NCI-H510A (cell line): Measurements from ENCODE around the gene RARG.

ENCODE experiments used
- DNase-seq: peaks from one replicate; lab custom pipeline; 2025; lab: John Stamatoyannopoulos, UW

Gene RARG

DNA sequence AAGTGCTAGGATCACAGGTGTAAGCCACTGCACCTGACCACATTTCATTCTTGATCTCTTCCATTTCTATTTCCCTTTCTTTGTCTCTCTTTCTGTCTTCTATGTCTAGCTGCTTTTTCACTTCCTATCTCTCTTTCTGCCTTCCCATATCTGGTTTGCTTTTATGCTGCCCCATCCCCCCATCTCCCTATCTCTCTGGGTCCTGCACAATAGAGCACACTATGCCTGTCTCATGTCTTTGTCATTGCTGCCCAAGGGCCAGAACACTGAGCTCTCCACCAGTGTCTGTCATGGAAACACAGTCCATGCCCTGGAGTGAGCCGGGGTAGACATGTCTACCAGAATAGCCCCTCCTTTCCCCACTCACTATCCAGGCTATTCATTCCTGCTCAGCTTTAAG, 12.3 kb upstream of the RARG start:
- DNase-seq = no peak

- DNase-seq = no peak
These were observed 9.8 kb upstream of the RARG start for GRCh38 chr12:53241623-53242412.

DNA sequence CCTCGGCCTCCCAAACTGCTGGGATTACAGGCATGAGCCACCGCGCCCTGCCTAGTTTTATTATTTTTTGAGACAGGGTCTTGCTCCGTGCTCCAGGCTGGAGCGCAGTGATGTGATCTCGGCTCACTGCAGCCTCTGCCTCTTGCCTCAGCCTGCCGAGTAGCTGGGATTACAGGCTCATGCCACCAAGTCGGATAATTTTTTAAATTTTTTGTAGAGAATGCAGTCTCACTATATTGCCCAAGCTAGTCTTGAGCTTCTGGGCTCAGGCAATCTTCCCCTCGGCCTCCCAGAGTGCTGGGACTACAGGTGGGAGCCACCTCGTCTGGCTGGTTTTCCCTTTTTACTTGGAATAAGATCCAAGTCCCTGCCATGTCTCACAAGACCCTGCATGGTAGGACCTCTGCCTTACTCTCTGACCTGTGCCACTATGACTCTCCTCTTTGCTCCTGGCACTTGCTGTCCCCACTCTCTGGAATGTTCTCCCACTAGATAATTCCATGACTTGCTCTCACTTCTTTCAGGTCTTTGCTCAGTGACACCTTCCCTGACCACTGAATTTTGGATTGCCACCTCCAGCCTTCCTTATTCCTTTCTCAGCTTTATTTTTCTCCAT, 7.7 kb upstream of the RARG start:
- DNase-seq = no peak

- no peak for DNase-seq
These were observed 4.6 kb upstream of the RARG start for GRCh38 chr12:53236443-53237111.

DNA sequence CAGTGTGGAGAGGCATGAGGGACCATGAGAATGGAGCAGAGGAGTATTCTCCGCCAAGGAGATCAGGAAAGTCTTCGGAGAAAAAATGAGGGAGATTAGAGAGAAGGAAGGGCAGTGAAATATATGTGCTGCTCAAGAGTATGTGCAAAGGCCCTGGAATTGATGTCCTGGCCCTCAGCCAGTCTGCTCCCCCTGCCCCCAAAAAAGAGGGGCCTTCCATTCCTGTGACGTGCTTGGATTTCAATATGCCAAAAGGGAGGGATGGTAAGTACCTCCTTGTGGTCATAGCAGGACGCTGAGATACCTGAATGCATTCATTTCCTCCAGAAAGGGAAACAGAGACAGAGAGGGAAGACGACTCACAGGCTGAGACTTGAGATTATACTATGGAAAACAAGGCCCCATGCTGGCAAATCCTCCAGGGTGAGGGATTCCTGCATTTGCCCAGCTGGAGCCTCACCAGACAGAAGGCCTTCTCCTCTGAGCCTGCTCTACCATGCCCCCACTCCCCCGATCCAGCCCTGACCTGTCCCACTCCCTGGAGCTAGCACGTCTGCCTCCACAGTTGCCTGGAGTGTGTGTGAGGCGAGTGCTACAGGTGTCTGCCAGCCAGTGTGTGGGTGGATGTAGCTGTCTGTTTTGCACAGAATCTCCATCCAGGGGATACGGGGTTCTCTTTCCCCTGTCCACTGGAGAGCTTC, 3.9 kb upstream of the RARG start:
- DNase-seq = no peak

DNA sequence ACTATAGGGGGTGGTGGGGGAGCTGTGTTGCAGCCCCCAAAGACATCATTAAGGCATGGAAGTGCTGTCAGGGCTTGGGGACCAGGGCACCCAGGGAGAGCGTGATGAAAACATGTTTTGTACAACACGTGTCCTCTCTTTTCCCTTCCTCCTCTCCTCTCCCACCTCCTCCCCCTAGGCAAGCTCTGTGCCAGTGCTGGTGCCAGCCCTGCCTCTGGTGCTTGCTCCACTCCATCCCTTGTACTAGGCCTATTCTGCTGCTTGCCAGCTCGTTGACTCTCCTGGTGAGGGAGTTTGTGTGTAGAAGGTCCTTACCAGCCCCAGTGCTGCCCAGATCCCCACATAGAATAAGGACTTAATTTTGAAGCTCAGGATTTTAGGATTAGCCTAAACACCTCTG, 3.2 kb upstream of the RARG start:
- no peak for DNase-seq

DNA sequence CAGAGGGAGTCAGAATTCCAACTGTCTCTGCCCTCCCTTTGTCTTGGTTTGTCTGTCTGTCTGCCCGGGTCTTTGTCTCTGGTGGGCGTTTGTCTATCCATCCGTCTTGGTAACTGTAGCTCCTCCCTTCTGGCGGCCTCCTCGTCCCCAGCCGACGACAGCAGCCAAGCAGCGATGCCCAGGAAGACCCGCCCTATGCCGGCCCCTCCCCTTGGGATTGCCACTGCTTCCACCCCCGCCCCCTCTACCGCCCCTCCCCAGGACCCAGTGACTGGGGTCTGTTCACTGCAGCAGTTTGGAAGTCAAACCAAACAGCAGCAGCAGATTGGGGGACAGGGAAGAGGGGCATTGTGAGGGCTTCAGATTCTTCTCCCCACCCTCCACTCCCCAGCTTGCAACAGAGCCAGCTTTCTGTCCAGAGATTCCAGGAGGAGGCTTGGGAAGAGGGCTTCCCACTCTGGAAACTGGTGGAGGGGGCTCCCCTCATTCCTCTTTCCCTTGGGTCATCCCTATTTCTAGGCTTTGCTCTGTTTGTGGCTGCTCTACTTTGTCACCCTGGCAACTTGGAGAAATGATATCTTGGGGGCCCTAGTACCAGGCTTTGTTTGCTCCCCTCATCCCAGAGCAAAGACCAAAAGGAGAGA, 2.4 kb upstream of the RARG start:
- no peak for DNase-seq

GRCh38 chr12:53233671-53234121, 1.7 kb upstream of the RARG start:
- DNase-seq = no peak

- DNase-seq = no peak
These were observed 845 bp upstream of the RARG start for GRCh38 chr12:53232646-53233461.

- no peak for DNase-seq
These were observed 413 bp downstream of the RARG start for GRCh38 chr12:53231671-53231920.

DNA sequence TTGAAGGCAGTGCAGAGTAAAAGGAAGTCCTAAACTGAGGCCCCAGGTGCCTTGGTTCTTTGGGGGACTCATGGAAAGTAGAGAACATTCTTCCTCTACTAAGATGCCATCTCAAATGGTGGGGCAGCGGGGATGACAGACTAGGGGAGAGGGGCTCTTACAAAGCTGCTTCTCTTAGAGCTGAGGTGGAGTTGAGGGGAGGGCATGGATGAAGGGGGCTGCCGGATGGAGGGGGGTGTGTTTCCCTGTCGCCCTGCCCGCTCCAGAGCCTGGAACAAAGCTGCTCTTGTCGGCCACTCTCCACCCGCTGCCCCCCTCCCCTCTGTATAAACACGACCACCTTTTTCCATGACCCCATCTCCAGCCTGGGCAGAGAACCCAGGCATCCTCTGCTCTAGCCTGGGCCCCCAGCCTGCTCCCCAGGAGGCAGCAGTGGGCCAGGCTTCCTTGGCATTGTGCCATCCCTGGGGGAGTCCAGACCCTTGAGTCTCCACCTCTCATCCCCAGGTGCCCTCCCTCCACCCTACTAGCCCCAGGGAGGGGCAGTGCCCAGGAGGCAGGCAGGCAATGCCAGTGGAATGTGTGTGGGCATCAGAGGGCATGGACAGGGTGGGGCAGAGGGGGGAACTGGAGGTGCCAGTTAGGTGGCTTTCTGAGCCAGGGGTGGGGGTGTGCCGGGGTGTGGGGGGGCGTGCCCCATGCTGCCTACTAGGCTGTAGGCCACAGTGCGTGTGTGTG, 1.7 kb downstream of the RARG start:
- DNase-seq = no peak

GRCh38 chr12:53229454-53229853, 2.6 kb downstream of the RARG start:
- no peak for DNase-seq

DNA sequence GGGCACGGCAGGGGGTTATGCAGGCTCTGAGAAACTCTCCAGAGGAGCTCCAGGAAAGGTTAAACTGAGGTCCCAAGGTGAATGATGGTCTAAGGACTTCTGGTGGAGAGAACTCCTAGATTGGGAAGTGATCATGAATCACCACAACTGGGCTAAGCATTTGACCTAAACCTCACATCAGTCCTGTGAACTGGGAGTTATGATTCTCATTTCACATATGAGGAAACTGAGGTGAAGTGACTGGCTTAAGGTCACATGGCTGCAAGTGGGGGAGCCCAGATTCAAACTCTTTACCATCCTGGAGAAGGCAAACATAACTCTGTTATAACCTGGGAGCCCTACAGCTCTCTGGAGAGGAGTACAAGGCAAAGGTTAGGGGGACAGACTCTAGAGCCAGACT, 4.2 kb downstream of the RARG start:
- DNase-seq = no peak

GRCh38 chr12:53227341-53227740, 4.7 kb downstream of the RARG start:
- DNase-seq = no peak

GRCh38 chr12:53226815-53227214, 5.2 kb downstream of the RARG start:
- DNase-seq = no peak

DNA sequence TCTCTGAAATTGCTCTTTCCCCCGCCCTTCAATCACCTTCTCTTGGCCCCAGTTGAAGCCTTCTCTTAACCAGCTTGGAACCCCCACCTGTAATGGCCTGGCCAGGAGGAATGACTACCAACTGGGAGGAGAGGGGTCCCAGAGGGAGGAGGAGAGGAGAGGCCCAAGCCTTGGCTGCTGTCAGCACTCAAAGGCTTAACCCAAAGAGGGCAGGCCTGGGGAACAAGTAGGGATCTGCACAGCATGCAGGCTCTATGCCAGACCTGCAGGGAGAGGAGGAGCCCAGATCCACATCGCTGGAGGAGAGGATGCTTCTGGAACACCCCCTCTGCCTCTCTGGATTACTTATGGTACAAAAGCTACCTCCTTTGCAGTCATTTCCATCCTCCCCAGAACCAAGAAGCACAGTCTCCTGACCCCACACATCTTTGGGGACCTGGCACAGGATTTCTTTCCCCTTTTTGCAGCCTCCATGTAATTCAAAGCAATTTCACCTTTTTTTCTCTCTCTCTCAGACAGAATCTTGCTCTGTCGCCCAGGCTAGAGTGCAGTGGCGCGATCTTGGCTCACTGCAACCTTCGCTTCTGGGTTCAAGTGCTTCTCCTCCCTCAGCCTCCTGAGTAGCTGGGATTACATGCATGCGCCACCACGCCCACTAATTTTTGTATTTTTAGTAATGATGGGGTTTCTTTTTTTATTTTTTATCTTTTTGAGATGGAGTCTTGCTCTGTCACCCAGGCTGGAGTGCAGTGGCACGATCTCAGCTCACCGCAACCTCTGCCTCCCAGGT, 6.2 kb downstream of the RARG start:
- DNase-seq = no peak

DNA sequence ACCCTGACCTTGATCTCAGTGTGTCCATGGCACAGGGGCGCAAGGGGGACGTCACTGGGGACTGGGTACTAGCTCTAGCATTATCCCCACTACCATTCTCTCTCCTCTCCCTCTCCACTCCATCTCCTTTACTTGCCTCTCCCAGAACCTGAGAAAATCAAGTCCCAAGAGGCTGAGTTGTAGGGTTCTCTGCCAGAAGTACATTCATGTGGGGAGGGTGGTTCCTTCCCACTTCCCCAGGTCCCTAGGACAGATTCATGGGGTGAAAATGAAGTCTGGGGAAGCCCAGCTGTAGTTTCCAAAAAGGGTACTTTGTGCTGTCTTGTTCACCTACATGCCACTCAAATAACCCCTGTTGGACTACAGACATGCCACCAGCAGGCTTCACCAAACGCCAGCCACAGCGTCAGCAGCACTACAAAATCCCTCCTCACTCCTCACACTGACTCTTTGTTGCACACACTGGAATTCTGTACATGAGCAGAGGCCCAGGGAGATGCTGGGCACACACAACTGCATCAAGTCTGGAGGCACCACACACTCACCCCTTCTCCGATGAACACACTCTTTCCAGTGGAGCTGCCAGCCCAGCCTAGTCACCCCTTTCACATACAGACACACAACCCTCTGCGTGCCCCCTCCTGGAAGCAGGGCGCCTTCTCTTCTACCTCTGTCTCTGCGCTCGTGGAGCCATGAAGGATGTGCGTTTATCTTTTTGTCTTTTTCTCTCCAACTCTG, 6.9 kb downstream of the RARG start:
- no peak for DNase-seq

DNA sequence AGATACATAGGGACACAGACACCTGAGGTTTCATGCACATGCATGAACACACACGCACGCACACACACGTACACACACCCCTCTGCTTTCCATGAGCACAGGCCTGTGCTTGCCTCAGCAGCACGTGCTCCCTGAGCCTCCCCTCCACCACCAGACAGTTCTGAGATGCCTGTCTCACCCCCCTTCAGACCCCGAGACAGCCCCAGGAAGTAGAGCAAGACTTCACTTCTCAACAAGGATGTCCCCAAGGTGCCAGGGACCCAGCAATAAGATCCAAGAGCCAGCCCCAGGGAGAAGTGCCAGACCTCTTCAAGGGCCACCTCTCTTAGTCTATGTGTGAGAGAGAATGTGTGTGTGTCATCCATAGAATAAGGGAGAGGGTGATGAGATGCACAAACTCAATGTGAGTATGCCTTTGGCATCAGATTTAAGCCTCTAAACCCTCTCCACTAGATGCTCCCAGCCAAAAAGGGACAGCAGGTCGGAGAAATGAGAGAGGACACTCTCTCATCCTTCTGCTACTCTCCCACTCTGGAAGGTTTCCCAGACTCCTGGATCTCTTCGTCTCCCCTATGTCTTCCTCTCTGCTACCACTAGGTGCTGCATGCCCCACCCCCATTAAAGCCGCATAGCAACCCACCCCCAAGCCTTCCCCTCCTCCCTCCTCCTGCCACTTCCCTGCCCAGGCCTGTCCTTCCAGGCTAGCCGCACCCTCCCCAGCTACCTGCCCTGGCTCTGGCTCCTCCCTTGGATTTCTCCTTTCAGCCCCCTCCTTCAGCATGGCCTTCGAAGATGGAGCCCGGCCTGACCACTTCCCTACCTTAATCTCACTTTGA, 7.7 kb downstream of the RARG start:
- DNase-seq = peak; percentile 52
